ENCODE measurements around the gene DENND4B. TPM values are rescaled to one million over a fixed set of nuclear protein-coding genes. Genes with fewer than 3 reads are reported as not detected.

Gene DENND4B
- total and polyA plus RNA-seq, 9 of the 15 experiments (the other 6 are each of a cell fraction or from before 2014, with no cell fraction given) = 9.5 to 80.5 (median 23.1) TPM

DNA sequence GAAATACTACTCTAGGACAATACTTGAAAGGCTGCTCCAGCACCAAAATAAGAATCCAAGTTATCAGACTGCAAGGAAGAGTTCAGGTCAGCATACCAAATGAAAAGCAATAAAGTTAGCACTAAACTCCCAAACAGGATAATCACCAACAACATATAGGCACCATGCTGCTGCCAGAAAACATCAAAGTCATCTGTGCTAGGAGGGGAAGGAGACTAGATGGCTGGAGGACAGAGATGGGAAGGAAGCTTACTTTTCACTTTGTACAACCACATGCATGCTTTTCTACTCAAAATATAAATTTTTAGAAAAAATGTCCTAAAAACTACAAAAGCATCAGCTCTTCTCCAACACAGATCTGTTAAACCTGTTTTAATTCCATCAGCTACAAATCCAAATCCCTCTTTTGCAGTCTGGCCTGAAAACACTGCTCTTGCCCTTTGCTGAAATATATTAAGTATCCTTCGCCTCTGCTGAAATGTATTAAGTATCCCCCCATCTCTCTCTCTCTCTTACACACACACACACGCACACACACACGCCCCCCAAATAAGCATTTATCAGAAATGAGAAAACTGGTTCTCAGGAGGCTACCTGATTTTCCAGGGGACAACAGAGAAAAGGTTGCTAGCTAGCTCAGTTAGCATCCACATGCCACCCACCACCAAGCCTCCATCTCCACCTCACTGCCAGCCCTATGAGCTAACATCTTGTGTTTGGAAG, 25.3 kb downstream of the DENND4B start (continued):
- TF ChIP-seq ZNF23 (CRISPR knock-in tag; IDR thresholded peaks at IDR 0.05) (no peak), FOXP1 (CRISPR knock-in tag; IDR thresholded peaks at IDR 0.05) (no peak), ARHGAP35 (IDR thresholded peaks at IDR 0.05; ENCODE audit: partially characterized antibody) (peak; percentile 50), RBBP5 (IDR thresholded peaks at IDR 0.05; ENCODE audit: borderline replicate concordance, insufficient read depth, low read length, poor library complexity, severe bottlenecking) (no peak), MEF2D (tag; conservative IDR thresholded peaks at IDR 0.05; ENCODE audit: low read depth) (no peak), KLF1 (tag; IDR thresholded peaks at IDR 0.05) (no peak), CHD1 (IDR thresholded peaks at IDR 0.05; ENCODE audit: low read length) (peak; percentile 10), TAF15 (IDR thresholded peaks at IDR 0.05; ENCODE audit: low read depth, low read length) (no peak), ZNF217 (CRISPR knock-in tag; IDR thresholded peaks at IDR 0.05) (no peak), ZNF165 (CRISPR knock-in tag; IDR thresholded peaks at IDR 0.05; ENCODE audit: borderline replicate concordance) (no peak), SIN3A (IDR thresholded peaks at IDR 0.05; ENCODE audit: borderline replicate concordance in 2 of 2, control insufficient read depth in 1 of 2, low read depth in 2 of 2, low read length in 2 of 2) (no peak; a peak in 1 of 4 replicates), MLLT1 (IDR thresholded peaks at IDR 0.05) (peak in 1 of 2 experiments; percentile 13; a peak in 1 of 4 replicates)
- TF ChIP-seq, protein P1, sequence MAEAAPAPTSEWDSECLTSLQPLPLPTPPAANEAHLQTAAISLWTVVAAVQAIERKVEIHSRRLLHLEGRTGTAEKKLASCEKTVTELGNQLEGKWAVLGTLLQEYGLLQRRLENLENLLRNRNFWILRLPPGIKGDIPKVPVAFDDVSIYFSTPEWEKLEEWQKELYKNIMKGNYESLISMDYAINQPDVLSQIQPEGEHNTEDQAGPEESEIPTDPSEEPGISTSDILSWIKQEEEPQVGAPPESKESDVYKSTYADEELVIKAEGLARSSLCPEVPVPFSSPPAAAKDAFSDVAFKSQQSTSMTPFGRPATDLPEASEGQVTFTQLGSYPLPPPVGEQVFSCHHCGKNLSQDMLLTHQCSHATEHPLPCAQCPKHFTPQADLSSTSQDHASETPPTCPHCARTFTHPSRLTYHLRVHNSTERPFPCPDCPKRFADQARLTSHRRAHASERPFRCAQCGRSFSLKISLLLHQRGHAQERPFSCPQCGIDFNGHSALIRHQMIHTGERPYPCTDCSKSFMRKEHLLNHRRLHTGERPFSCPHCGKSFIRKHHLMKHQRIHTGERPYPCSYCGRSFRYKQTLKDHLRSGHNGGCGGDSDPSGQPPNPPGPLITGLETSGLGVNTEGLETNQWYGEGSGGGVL (CRISPR knock-in tag; IDR thresholded peaks at IDR 0.05) = no peak
- TF ChIP-seq, protein P2, sequence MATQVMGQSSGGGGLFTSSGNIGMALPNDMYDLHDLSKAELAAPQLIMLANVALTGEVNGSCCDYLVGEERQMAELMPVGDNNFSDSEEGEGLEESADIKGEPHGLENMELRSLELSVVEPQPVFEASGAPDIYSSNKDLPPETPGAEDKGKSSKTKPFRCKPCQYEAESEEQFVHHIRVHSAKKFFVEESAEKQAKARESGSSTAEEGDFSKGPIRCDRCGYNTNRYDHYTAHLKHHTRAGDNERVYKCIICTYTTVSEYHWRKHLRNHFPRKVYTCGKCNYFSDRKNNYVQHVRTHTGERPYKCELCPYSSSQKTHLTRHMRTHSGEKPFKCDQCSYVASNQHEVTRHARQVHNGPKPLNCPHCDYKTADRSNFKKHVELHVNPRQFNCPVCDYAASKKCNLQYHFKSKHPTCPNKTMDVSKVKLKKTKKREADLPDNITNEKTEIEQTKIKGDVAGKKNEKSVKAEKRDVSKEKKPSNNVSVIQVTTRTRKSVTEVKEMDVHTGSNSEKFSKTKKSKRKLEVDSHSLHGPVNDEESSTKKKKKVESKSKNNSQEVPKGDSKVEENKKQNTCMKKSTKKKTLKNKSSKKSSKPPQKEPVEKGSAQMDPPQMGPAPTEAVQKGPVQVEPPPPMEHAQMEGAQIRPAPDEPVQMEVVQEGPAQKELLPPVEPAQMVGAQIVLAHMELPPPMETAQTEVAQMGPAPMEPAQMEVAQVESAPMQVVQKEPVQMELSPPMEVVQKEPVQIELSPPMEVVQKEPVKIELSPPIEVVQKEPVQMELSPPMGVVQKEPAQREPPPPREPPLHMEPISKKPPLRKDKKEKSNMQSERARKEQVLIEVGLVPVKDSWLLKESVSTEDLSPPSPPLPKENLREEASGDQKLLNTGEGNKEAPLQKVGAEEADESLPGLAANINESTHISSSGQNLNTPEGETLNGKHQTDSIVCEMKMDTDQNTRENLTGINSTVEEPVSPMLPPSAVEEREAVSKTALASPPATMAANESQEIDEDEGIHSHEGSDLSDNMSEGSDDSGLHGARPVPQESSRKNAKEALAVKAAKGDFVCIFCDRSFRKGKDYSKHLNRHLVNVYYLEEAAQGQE (IDR thresholded peaks at IDR 0.05; ENCODE audit: borderline replicate concordance) = no peak
- TF ChIP-seq, protein P2 (CRISPR knock-in tag; IDR thresholded peaks at IDR 0.05; ENCODE audit: low read depth) = no peak

Measured in K562 (cell line).